ENCODE data around the gene TANGO6.

DNA sequence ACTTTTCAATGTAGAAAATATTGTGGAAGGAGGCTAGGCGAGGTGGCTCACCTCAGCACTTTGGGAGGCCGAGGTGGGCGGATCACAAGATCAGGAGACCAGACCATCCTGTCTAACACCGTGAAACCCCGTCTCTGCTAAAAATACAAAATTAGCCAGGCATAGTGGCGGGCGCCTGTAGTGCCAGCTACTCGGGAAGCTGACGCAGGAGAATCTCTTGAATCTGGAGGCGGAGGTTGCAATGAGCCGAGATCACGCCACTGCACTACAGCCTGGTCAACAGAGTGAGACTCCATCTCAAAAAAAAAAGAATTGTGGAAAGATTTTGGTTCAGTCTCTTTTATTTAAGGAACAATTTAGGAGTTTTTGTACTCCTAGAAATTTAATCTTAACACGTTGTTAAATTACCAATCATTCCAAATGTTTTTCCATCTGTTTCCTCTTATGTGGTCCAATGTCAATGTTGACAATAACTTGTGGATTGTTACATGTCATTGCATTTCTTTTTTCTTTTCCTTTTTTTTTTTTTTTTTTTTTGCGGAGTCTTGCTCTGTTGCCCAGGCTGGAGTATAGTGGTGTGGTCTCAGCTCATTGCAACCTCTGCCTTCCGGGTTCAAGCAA, 137.5 kb downstream of the TANGO6 start:
- TF ChIP-seq, protein P1, sequence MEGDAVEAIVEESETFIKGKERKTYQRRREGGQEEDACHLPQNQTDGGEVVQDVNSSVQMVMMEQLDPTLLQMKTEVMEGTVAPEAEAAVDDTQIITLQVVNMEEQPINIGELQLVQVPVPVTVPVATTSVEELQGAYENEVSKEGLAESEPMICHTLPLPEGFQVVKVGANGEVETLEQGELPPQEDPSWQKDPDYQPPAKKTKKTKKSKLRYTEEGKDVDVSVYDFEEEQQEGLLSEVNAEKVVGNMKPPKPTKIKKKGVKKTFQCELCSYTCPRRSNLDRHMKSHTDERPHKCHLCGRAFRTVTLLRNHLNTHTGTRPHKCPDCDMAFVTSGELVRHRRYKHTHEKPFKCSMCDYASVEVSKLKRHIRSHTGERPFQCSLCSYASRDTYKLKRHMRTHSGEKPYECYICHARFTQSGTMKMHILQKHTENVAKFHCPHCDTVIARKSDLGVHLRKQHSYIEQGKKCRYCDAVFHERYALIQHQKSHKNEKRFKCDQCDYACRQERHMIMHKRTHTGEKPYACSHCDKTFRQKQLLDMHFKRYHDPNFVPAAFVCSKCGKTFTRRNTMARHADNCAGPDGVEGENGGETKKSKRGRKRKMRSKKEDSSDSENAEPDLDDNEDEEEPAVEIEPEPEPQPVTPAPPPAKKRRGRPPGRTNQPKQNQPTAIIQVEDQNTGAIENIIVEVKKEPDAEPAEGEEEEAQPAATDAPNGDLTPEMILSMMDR (IDR thresholded peaks at IDR 0.05): no peak
- no peak for TF ChIP-seq POLR2A (IDR thresholded peaks at IDR 0.05)
- no peak for TF ChIP-seq EP300 (IDR thresholded peaks at IDR 0.05)
- no peak for TF ChIP-seq POLR2AphosphoS5 (IDR thresholded peaks at IDR 0.05)

Measured in upper lobe of left lung (tissue), 4 donors.